HG02885 (cell line): ENCODE results near the gene IL1RAPL2.
A peak's percentile ranks its signal among the peaks of the same experiment; 100 is the strongest.

Experiments
- ATAC-seq: cut with Tn5 transposase; IDR thresholded peaks from one replicate; pipeline ENCODE4 v1.9.1; 2021; ENCODE audit warnings: mild to moderate bottlenecking; ENCODE audit not compliant: unreplicated experiment, poor library complexity

Gene IL1RAPL2

DNA sequence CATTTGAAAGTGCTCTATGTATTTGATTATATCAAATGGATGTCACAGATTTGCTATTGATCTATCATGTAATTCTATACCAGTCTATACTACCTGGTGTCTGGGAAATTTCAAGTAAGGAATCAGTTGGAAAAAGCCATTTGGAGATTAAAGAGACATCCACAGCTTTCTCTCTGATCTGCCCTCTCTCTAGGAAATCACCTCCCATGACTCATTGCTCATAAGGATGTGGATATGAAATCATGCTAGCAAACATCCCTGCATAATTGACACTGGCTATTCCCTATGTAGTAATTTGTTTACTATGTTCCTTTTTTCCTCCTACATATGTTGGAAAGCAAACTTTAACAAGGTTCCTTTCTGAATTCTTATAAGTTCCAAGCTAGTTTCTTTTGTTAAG is 560.2 kb downstream of the IL1RAPL2 start:
- no peak for ATAC-seq

GRCh38 chrX:105134273-105134672 is 568.3 kb downstream of the IL1RAPL2 start:
- ATAC-seq: no peak

DNA sequence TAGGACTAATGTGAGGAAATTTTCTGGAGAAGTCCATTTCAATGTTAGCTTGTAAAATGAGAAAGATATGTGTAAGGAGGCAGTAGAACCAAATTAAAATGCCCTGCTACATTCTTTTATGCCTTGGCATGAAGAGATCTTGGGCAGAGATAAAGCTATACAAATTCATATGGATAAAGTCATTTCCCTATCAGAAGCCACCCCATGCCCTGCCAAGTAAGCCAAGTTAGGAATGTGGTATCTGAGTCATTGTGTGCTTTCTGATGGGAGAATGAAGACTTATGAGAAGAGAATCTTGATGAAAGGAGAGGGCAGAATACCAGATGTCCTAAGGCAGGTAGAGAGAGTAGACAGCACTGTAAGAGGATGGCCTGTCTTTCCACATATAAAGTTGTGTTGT is 570.8 kb downstream of the IL1RAPL2 start:
- no peak for ATAC-seq

DNA sequence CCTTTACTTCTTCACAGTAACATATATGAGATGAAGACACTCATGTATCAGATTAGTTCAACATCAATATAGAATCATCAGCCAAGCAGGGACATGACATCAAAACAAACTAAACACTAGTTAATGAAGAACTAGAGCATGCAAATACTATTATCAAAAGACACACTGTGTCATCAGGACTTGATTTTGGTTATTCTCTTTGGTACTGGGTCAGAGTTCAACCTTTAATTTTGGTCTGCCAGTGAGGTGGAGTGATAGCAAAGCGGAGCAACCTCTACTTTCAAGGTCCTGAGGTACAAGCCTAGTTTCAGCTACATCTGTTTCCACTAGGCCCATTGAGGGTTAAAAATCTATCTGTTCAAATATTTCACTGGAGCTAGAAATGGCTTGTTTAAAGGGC is 584.0 kb downstream of the IL1RAPL2 start:
- ATAC-seq: no peak

GRCh38 chrX:105150557-105150956 is 584.6 kb downstream of the IL1RAPL2 start:
- ATAC-seq: no peak

- ATAC-seq: no peak
Measured at GRCh38 chrX:105167233-105167632, 601.2 kb downstream of the IL1RAPL2 start.

GRCh38 chrX:105168577-105168976 is 602.6 kb downstream of the IL1RAPL2 start:
- no peak for ATAC-seq

DNA sequence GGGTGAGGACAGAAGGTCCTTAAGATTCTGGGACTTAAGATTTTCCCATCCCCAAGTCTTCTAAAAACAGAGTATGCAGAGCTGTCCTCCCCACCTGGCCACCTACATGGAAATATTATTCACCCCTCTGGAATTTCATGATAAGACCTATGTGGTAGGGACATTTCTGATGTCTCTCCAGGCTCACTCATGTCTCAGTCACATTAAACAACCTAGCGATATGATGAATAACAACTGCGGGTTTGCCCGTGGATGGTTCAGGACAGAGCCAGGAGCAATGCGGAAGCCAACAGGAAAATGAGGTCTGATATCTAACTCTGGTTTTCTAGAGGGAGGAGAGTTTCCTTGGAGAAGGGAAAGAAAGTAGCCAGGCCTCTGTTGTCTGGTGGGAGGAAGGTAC is 607.1 kb downstream of the IL1RAPL2 start:
- no peak for ATAC-seq

DNA sequence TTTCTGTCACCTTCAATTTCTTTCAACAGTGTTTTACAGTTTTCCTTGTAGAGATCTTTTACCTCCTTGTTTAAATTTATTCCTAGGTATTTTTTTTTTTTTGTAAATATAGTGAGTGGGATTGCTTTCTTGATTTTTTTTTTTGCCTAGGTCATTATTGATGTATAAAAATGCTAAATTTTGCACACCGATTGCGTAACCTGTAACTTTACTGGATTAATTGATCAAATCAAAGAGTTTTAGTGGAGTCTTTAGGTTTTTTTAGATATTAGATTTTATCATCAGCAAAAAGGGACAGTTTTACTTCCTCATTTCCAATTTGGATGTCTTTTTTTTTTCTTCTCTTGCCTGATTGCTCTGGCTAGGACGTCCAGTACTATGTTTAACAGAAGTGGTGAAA is 613.6 kb downstream of the IL1RAPL2 start:
- no peak for ATAC-seq

GRCh38 chrX:105189093-105189492 is 623.1 kb downstream of the IL1RAPL2 start:
- no peak for ATAC-seq

GRCh38 chrX:105190252-105190853 is 624.4 kb downstream of the IL1RAPL2 start:
- ATAC-seq: peak; percentile 51

DNA sequence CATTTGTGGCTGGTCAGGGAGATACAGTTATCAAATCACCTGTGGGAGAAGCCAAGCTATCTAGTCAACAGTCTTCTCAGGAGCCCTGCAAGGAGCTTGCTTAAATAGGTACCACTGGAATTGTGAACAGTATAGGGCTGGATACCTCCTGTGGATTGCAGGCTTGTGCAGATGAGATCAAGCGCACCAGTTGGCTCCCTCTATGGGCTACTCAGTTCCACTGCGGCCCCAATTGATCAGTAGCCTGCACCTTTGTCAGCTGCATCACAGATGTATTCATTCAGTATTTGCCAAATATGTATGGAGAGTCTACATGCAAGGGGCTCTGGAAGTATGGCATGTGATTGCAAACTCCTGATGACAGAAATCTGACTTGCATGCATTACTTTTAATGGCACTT is 625.9 kb downstream of the IL1RAPL2 start:
- peak; percentile 81 for ATAC-seq

DNA sequence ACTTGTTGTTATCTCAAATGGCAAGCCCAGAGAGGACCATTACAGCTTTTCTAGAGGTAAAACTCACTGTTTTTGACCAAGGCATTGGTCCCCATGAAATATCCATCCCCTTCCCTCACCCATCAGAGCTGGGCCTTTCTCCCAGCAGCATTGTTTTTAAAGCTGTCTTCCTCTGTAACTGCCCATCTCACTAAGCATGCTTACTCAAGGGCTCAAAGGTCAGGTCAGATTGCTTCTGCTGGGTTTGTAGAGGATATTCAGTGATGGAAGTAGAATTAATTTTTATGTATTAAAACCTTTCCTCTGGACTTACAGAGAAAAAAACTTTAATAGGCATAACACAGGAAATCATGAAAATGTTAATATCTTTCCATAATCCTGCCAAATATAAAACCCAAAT is 643.4 kb downstream of the IL1RAPL2 start:
- no peak for ATAC-seq

- peak; percentile 37 for ATAC-seq
Measured at GRCh38 chrX:105210258-105210657, 644.3 kb downstream of the IL1RAPL2 start.

DNA sequence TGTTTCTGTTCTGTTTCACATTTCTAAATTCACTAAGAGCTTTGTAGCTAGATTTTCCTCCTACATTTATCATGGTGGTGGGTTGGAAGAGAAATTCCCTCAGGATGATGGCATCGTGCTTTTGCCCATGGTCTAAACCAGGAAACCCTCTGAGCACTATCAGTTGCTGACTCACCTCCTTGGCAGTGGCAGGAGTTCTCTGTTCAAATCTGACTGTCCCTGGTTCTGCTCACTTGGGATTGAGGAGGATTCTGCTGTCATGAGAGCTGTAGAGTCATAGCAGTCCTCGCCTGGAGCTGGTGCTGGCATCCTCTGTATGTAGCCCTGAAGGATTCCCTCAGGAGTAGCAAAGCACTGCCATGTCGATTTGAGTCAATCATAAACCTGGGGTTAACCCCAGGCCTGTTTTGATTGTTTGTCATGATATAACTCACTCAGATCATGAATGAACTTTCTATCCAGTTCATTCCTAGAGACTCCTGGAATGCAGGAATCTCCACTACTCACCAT is 645.1 kb downstream of the IL1RAPL2 start:
- no peak for ATAC-seq

DNA sequence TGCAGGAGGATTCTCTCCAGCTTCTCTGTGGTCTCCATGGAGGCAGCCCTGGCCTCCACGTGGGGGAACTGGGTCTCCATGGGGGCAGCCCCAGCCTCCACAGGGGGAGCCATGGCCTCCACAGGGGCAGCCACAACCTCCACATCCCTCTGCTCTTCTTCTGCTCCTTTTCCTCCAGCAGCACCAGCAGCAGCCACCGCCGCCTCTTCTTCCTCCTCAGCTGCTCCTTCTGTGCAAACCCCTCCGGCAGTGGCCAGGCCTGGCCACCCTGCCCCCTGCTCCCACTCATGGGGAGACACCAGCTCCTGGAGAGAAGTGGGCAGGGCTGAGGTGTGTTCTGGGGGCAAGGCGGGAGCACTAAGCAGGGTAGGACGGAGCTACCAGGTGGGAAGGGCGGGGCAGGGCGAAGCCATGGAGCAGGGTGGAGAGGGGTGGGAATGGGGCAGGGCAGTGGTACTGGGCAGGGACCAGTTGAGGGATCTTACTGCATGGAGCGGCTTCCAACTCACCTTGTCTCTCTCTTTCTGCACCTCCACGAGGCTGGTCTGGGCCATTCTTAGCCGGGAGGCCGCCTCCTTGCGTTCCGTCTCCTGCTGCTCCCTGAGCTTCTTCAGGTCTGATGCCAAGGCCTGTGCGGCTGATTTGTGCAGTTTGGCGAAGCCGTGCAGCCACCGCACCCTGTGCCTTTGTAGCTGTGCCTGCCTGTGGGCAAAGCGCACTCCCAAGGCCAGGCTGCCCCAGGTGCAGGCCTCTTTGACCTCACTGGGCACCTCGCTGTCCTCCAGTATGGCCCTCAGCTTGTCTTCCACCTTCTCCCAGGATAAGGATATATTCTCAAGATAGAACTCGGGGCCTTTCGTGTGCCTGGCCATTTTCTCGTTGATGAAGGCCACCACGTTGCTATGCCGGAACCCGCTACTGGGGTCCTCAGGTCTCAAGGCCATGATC is 653.7 kb downstream of the IL1RAPL2 start:
- ATAC-seq: no peak

DNA sequence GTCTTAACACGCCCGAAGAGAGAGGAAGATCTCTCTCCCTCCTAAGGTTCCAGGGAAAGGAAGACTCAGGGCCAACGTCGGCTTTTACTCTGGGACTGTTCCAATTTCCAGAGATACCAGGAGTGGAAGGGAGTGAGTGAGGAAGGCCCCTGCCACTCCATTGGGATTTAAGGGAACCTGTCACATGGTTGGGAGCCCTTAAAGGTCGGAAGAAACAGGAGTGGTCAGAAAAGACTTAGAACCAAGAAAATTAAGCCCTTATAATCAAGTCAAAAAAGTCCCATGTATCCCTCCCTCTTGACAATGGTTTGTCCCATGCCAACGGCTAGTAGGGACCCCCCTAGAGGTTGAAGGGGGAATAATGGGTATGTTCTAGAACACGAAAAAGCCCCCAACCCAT is 654.6 kb downstream of the IL1RAPL2 start, which contains the start of gene TEX13A:
TSS of gene TEX13A (minus strand) at position 59 of the 400 bp plus-strand sequence. CDS start 297 bp downstream, outside the sequence.
- no peak for ATAC-seq

DNA sequence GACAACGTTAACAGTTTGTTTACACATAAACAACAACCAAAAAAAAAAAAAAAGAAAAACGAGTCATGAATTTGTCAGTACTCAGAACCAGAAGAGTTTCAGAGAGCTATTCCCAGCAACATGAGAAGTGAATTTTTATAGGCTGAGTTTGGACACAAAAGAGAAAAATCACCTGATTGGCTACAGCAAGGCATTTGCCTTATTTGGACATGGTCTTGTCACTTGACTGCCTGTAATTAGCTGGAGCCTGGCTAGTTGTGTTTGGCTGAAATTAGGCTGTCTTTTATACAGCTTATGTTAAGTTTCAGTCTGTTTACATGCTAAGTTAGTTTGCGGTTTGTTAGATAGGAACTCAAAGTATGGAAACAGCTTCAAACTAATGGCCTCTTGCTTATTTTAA is 655.4 kb downstream of the IL1RAPL2 start:
- no peak for ATAC-seq

- ATAC-seq: no peak
Measured at GRCh38 chrX:105226499-105226898, 660.5 kb downstream of the IL1RAPL2 start.

- no peak for ATAC-seq
Measured at GRCh38 chrX:105228602-105229001, 662.6 kb downstream of the IL1RAPL2 start.

DNA sequence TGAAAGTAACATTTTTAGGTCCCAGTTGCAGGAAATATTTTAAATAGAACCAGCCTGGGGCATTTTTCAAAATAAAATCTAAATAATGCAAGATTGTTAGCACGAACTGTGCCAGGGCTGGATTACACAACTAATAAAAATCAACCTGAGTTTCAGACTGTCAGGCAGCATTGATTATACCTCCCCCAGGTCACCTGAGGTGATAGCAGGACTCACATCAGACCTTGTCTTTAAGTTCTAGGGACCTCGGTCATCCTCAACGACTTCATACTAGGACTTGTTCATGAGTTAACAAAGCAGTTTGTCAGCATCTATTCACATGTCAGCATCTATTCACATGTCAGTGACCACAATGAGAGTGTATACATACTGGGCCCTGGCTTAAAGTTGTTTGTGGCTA is 663.1 kb downstream of the IL1RAPL2 start:
- no peak for ATAC-seq
